Chondrocyte (in vitro differentiated cells): Measurements from ENCODE around the gene SLC2A13. TPM values are rescaled to one million over a fixed set of nuclear protein-coding genes. Genes with fewer than 3 reads are reported as not detected.

Experiments
- DNase-seq: peaks from one replicate; pipeline ENCODE4 v3.0.0; 2021; ENCODE audit warnings: mixed read lengths, low spot score
- H3K27ac Mint-ChIP-seq: one replicate; pipeline ENCODE4 v1.8.0; 2021; ENCODE audit warnings: mild to moderate bottlenecking, moderate library complexity, mixed read lengths; ENCODE audit not compliant: unreplicated experiment
- H3K27me3 Mint-ChIP-seq: 2 replicates; pipeline ENCODE4 v1.8.0; 2021; ENCODE audit warnings: low read depth, mixed read lengths
- H3K36me3 Mint-ChIP-seq: 2 replicates; pipeline ENCODE4 v1.8.0; 2021; ENCODE audit warnings: low read depth, mixed read lengths
- H3K4me1 Mint-ChIP-seq: 2 replicates; pipeline ENCODE4 v1.8.0; 2021; ENCODE audit warnings: low read depth, mild to moderate bottlenecking, mixed read lengths
- H3K4me3 Mint-ChIP-seq: one replicate; pipeline ENCODE4 v1.8.0; 2021; ENCODE audit warnings: mild to moderate bottlenecking, moderate library complexity, mixed read lengths; ENCODE audit not compliant: unreplicated experiment
- H3K9me3 Mint-ChIP-seq: 2 replicates; pipeline ENCODE4 v1.8.0; 2021; ENCODE audit warnings: low read depth, mixed read lengths
- total RNA-seq: library from RNA; stranded (reverse); gene quantifications from 3 replicates; pipeline ENCODE4 v1.2.1, GENCODE V29; 2021
- TF ChIP-seq, protein P1 (sequence below): fragments of 200-600 bp; sonication (generic); IDR thresholded peaks from 2 replicates; pipeline ENCODE4 v1.5.0; 2021; ENCODE audit warnings: antibody characterized with exemption, mild to moderate bottlenecking, moderate library complexity

The SLC2A13 gene
- total RNA-seq, 1 donor from 2014 or later: 14.4 TPM

DNA sequence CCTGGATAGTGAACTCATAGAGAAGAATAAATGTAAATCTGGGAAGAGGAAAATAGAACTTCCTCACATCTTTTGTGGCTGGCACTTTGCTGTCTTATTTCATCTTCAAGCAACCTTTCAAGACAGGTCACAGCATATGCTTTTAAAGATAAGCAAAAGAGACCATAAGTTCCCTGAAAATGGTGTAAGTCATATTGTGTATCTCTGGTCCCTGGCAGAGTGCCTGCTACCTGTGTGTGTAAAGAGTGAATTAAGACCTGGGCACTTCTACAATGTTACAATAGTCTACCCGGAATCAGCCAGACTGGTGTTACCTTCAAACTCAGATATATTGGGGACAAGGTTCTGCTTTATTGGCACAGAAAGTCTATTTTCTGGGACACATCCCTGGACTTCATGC lies 168.8 kb downstream of the SLC2A13 start:
- no peak for DNase-seq
- Mint-ChIP-seq H3K4me3 (no peak overlapping the region), H3K27me3 (no peaks in the 10 kb centered on the region), H3K27ac (no peak overlapping the region), H3K9me3 (peaks cover 14% of the 10 kb centered on the region), H3K4me1 (peaks cover 9% of the 10 kb centered on the region), H3K36me3 (peaks cover 3% of the 10 kb centered on the region)
- TF ChIP-seq, protein P1, sequence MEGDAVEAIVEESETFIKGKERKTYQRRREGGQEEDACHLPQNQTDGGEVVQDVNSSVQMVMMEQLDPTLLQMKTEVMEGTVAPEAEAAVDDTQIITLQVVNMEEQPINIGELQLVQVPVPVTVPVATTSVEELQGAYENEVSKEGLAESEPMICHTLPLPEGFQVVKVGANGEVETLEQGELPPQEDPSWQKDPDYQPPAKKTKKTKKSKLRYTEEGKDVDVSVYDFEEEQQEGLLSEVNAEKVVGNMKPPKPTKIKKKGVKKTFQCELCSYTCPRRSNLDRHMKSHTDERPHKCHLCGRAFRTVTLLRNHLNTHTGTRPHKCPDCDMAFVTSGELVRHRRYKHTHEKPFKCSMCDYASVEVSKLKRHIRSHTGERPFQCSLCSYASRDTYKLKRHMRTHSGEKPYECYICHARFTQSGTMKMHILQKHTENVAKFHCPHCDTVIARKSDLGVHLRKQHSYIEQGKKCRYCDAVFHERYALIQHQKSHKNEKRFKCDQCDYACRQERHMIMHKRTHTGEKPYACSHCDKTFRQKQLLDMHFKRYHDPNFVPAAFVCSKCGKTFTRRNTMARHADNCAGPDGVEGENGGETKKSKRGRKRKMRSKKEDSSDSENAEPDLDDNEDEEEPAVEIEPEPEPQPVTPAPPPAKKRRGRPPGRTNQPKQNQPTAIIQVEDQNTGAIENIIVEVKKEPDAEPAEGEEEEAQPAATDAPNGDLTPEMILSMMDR: no peak

GRCh38 chr12:39935839-39936238 lies 170.0 kb downstream of the SLC2A13 start:
- peaks cover 9% of the 10 kb centered on the region for H3K4me1 Mint-ChIP-seq
- peaks cover 2% of the 10 kb centered on the region for H3K36me3 Mint-ChIP-seq
- DNase-seq: no peak
- no peak overlapping the region for H3K4me3 Mint-ChIP-seq
- peaks cover 2% of the 10 kb centered on the region for H3K9me3 Mint-ChIP-seq
- no peak overlapping the region for H3K27ac Mint-ChIP-seq
- no peaks in the 10 kb centered on the region for H3K27me3 Mint-ChIP-seq
- TF ChIP-seq, protein P1: no peak

- DNase-seq: no peak
- Mint-ChIP-seq H3K9me3 (no peaks in the 10 kb centered on the region), H3K4me3 (no peak overlapping the region), H3K36me3 (peaks cover 2% of the 10 kb centered on the region), H3K4me1 (peaks cover 9% of the 10 kb centered on the region), H3K27me3 (no peaks in the 10 kb centered on the region), H3K27ac (no peak overlapping the region)
- TF ChIP-seq, protein P1: no peak
Measured at GRCh38 chr12:39935275-39935674, 170.6 kb downstream of the SLC2A13 start.

DNA sequence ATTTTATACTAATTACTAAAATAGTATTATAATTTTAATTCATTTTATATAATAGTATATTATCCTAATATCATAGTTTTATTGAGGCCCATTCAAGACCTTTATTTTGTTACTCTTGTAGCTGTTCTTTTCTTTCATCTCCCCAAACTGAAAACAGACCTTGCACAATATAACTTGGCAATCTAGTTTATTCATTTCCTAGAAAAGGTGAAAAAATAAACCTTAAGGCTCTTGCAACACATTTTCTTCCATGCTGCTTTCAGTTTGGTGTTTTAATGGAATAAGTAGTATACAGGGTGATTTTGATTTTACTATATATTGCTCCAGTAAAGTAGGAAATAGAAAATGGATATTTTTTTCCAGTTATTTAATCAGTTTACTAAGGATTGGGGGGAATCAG lies 174.0 kb downstream of the SLC2A13 start:
- H3K27me3 Mint-ChIP-seq: no peaks in the 10 kb centered on the region
- no peaks in the 10 kb centered on the region for H3K9me3 Mint-ChIP-seq
- peaks cover 9% of the 10 kb centered on the region for H3K4me1 Mint-ChIP-seq
- no peak overlapping the region for H3K4me3 Mint-ChIP-seq
- no peak overlapping the region for H3K27ac Mint-ChIP-seq
- TF ChIP-seq, protein P1: no peak
- peaks cover 2% of the 10 kb centered on the region for H3K36me3 Mint-ChIP-seq
- DNase-seq: no peak

DNA sequence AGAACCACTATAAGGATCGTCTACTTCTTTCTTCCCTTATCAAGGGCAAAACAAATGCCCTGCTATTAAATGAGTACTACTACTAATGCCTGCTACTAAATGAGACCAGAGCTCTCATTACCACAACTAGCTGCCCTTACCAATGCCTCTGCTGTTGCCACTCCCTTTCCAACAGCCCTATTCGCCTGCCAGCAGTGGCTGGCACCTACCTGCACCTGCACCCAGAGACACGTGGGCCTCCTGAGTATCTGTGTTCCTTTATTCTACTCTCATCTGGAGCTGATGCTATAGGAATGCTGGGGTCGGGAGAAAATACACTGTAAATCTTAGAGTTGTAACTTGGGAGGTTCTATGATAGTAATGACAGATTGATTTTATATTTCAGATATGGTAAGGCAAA lies 174.7 kb downstream of the SLC2A13 start:
- DNase-seq: no peak
- no peaks in the 10 kb centered on the region for H3K36me3 Mint-ChIP-seq
- TF ChIP-seq, protein P1: no peak
- no peak overlapping the region for H3K27ac Mint-ChIP-seq
- H3K4me3 Mint-ChIP-seq: no peak overlapping the region
- peaks cover 9% of the 10 kb centered on the region for H3K4me1 Mint-ChIP-seq
- H3K27me3 Mint-ChIP-seq: no peaks in the 10 kb centered on the region
- H3K9me3 Mint-ChIP-seq: no peaks in the 10 kb centered on the region
